DMS53 treated with DMSO at 0.1 percent for 48 hours (cell line): Measurements from ENCODE around the gene EFL1.
A peak's percentile ranks its signal among the peaks of the same experiment; 100 is the strongest.
"Not testable (repeated sequence)": the region's sequence is repeated elsewhere in the genome, so short reads cannot be mapped to it uniquely, and the experiment has no call there.

ENCODE experiments used
- DNase-seq: peaks from one replicate; lab custom pipeline; 2025; ENCODE audit not compliant: unreplicated experiment; lab: John Stamatoyannopoulos, UW

Gene EFL1

GRCh38 chr15:82204575-82204974, 58.0 kb downstream of the EFL1 start:
- DNase-seq = not testable (repeated sequence)

DNA sequence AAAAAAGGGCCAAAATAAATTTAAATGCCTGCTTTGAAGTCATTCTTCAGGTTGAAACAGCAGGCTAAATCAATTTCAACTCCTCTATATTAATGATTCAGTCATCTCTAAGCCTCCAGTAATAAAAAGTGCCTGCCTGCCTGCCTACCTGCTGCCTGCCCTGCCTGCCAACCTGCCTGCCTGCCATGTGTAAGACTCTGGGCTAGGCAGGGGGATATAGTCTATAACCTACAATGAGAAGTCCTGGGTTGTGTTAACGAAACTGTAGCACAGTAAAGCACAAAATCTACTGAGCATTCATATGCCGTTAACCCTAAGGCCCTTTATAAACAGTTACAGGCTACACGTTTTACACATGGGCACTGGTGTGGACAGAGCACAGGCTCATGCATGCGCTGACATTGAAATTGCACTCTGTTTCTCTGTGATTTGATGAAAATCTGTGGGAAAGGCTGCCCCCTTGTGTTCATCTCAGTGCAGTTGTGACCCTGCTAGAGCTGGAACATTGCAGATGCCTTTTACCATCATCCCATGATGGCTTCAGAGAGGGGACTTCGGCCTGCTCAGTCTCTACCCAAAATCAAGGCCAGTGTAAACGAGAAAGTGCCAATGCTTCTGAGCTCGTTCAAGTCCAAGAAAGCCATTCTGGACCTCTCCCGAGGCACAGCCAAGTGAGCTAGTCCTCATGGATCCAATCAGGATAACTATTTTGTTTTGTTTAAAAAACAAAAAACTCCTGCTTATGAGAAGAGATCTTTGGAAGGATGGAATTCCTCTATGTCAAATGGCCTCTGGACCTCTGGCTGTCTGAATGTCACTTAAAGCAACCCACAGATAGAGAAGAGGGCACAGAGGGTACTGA, 64.6 kb downstream of the EFL1 start:
- DNase-seq = peak; percentile 28

GRCh38 chr15:82196353-82196752, 66.2 kb downstream of the EFL1 start:
- DNase-seq = no peak

DNA sequence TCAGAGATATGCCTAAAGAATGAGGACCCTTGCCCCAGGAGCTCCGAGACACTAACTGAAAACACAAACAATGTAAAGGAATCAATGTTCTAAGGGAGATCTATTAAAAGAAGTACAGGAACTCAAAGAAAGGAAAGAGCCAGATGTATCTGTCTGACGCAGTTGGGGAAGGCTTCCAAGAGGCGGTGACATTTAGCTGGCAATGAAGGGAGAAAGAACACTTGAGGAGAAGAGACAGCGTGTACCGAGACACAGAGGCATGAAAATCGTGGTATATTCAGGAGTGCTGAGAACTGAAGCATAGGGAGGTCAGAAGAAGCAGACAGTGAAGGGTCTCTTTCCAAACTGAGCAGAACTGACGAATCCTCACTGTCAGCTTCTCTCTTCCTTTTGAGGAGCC, 66.7 kb downstream of the EFL1 start:
- DNase-seq = not testable (repeated sequence)

GRCh38 chr15:82194488-82194887, 68.0 kb downstream of the EFL1 start:
- not testable (repeated sequence) for DNase-seq

DNA sequence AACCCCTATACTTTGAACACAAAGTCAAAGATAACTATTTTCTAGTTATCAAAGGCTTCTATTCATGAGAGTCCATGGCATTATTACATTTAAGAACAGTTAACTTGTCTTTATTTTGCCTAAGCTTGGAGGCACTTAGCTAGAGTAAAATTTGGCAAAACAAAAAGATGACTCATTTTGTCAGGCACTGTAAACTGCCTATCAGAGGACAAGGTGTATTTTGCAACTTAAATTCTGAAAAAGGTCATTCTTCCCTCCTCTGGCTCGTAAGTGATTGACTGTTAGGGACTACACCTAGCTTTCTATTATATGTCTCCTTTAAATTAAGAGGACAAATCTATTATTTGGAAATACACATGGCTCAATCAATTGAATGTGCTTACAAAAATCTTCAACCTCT, 69.1 kb downstream of the EFL1 start:
- not testable (repeated sequence) for DNase-seq

GRCh38 chr15:82192394-82192793, 70.1 kb downstream of the EFL1 start:
- not testable (repeated sequence) for DNase-seq

DNA sequence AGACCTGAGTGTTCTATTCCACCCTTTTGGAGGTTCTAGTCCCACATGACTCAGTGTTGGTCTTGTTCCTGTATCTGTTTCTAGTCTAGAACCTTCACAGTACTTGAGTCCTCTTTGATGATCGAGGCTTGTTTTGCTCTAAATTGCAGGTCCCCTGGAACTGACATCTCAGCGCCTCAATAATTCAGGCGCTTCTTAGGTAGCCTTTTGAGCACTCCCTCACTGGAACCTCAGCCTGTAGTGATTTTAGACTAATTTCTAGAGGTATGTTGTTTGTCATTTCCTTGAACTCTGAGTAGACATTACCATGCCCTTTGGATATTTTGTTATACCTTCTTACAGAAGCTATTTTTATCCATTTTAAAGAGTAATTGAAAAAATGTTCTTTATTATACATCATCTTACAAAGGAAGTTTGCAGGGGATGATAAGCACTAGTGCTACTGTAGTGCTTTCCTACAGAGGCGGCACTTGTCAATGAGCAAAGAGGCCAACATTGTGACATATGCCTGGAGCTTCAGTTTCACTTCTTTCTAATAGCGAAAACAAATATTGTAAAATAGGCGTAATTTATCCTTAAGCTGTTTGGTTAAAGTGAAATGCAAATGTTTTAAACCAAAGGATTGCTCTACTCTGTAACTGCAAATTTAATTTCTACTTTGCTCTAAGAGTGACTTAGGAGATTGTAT, 75.7 kb downstream of the EFL1 start:
- DNase-seq = no peak

DNA sequence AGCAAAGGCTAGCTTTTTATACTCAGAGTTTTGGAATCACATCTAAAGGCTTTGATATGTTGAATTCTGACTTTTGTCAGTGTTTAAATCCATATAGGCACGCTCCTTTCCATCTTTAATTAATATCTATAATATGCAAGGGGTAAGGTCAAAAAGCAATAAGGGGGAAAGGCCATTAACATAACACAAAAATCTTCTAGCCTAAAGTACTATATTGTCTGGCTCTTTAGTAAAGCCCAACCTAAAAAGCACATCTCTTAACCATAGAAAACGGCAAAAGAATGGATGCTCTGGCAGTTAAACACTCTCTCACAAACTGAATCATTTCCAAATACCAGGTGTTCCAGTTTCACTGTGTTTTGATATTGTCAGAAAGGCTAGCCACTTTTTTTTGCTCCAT, 76.4 kb downstream of the EFL1 start:
- DNase-seq = no peak

DNA sequence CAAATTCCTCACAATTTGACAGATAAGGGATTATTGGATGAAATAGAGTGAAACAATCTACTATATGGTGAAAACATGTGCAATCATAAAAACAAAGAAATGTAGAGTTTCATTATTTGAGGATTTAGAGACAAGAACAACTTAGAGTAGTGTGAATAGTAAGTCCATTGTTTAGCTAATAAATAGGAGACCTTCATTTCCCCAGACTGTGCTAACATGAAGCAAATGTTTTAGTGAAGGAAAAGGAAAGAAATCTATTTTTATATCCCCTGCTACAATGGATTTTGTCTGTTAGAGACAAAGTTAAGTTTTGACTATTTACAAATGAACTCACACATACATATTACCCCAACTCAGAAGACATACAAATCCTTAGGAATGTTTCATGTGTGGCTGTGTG, 77.8 kb downstream of the EFL1 start:
- no peak for DNase-seq

DNA sequence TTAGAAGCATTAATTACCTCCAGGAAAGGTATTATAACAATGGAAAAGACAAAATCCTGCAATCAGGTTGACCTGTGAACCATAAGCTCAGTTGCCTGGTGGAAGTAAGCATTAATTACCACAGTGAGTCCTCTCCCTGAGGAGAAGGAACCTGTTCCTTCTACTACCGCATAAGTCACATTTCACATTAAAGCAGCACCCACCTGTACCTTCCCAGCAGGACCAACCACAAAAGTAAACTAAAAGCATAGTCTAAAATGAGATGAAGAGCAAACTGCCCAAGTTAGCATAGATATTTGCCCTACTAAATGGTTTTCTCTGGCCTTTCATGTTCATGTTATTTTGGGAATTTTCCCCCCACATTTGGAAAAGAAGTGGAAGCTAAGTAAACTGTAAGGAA, 78.2 kb downstream of the EFL1 start:
- DNase-seq = no peak

DNA sequence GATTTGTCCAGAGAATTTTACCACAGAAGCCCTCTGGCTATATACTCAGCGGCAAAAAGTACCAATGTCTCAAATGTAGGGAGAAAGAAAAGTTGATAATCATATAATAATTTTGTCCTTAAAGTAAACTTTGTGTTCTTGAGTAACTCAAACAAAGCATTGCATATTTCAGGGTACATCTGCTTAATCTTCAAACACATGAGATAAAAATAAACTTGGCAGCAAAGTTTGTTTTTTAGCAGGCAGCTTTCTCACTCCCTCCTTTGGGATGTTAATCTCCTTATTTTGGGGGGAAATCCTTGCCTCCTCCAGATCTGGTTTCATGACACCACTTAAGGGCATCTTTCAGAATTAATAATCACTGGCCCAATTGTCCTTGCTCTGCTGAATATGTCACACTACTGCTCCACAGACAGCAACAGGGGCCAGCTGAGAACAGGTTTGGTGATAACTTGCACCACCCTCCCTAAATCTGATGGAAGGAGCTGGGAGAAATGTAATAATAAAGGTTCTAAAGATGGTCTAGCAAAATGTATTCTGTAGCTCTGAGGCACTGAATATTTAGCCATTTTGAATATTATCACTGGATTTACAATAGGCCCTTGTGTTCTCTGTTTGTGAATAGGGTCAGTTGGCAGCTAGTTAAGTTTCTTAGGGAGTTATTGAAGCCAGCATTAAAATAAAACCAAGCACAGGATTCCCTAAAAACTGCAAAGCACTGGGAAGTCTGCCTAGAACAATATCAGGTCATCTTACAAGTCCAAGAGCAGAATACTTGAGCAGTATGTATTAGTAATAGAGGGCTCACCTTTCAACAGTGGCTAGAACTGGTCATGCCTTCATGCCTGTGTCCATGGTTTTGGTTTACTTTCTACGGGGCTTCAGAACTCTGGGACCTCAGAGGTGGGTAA, 79.2 kb downstream of the EFL1 start:
- no peak for DNase-seq

DNA sequence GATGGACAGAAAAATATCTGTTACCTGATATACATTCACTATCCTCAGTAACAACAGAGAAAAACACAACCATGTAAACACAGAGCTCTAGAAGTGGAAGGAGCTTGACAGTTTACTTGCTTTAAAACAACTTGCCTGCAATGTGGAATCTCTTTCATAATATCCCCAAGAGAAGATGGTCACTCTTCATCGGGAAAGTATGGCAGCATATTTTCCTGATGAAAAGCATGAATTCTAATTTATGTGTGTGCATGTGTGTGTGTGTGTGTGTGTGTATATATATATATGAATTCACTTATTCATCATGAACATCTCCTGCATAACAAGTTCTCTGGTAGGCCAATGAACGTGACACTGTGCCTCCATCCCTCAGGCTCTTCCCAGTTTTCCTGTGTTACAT, 81.2 kb downstream of the EFL1 start:
- no peak for DNase-seq

DNA sequence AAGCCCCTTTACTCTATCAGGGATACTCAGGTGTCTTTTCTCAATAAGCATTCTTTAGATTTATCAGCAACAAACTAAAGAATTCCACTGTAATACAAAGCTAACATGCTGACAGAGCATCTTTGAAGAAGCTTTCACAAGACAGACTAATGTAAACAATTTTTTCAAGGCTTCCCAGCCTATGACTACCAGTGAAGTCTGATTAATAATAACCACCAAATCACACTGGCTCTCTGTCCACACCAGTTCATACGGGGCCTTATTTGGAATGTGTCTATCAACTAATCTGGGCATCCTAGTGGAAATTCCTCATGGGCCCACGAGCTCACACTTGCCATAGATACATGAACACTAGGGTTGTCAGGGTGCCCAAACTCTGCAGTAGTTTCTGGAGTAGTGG, 84.5 kb downstream of the EFL1 start:
- no peak for DNase-seq

DNA sequence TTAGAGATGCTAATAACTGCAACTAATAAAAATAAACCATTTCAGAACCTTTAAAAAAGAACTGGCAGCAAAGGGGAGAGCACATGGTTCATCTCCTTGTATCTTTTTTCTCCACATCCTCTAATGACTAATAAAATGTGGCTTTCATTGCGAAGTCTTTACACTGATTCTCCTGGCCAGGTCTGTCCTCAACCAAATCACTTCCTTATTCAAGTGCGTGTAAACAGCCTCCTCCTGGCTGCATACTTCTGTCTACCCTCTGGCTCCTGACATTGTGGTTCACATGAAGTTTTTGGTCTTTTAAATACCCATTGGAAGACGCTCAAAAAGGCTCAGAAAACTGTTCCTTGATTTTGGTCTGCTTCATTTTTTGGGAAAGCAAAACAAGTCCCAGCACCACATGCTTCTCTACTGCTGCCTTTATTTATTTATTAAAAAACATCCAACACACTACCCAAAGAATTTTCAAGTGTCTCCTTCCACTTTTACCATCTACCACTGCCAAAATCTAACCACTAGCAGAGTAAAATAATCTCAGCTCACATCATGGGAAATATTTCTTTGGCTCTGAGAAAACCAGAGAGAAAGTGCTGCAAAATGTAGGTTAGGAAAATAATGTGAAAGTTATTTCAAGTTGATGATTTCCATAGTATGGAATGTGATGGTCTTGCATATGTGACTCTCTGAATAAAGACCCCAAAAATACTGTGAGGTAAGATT, 85.1 kb downstream of the EFL1 start:
- no peak for DNase-seq

DNA sequence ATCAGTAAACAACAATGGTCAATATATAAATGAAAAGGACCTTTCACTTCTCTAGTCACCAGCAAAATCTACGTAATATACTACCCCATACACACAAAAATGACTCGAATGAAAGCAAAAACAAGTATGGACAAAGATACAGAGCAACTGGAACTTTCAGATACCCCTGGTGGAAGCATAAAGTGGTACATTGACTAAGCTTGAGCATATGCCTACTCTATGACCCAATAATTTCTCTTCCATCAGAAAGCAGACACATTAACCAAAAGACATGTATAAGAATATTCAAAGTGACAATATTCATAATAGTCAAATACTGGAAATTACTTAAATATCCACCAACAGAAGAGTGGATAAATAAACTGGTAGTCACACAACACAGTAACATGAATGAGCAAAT, 86.0 kb downstream of the EFL1 start:
- DNase-seq = no peak

GRCh38 chr15:82174471-82175235, 87.9 kb downstream of the EFL1 start:
- DNase-seq = no peak

DNA sequence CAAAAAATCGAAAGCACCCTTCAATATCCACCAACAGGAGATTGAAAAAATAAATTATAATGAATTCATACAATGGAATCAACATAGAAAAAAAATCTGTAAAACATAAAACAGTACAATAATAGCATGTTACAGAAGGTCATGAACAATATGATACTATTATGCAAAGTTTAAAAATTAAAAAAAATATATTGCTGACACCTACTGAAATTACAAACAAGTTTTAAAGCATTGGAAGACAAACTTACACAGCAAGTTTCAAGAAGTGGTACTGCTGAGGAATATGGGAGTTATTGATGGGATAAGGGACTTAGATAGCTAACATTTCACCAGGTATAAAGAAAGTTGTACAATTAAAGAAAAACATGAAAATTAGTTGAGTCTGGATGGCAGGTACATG, 89.4 kb downstream of the EFL1 start:
- no peak for DNase-seq

GRCh38 chr15:82172506-82172905, 90.0 kb downstream of the EFL1 start:
- no peak for DNase-seq

- no peak for DNase-seq
Observed at GRCh38 chr15:82168757-82169156, 93.8 kb downstream of the EFL1 start.
